HEK293 (cell line): ENCODE data around the gene NATD1.
A peak's percentile ranks its signal among the peaks of the same experiment; 100 is the strongest.

Experiments used
- CTCF ChIA-PET: fragments of 350-600 bp; formaldehyde crosslinking; extraction: SDS; loops from one replicate; lab custom pipeline; 2021; ENCODE audit warnings: antibody characterized with exemption; lab: Yijun Ruan, JAX
- POLR2A ChIA-PET: fragments of 300-600 bp; formaldehyde crosslinking; extraction: SDS; loops from one replicate; lab custom pipeline; 2020; ENCODE audit warnings: antibody characterized with exemption, inconsistent platforms; lab: Yijun Ruan, JAX
- H3K27ac ChIP-seq: fragments of 200-500 bp; sonication (Bioruptor generic); 2 replicates; pipeline ENCODE4 v1.5.1; 2014; ENCODE audit warnings: low read depth, low read length, control low read depth, inconsistent platforms; ENCODE audit errors: extremely low read depth
- H3K36me3 ChIP-seq, 2 experiments: fragments of 200-500 bp in 1 of 2; sonication (Bioruptor generic) in 1 of 2; 1 replicate in 1 of 2; 2 replicates in 1 of 2; pipeline ENCODE4 v1.5.1; 2014 to 2017; ENCODE audit warnings: inconsistent platforms in 2 of 2, low read length in 2 of 2; ENCODE audit not compliant: control insufficient read depth in 2 of 2, insufficient read depth in 1 of 2
- H3K4me1 ChIP-seq: fragments of 200-500 bp; sonication (Bioruptor generic); 2 replicates; pipeline ENCODE4 v1.5.1; 2014; ENCODE audit warnings: mild to moderate bottlenecking, low read length, inconsistent platforms; ENCODE audit not compliant: control insufficient read depth, insufficient read depth
- H3K4me3 ChIP-seq: 2 replicates; pipeline ENCODE4 v1.5.1; 2011; ENCODE audit warnings: low read depth, mild to moderate bottlenecking, control low read depth, low read length, moderate library complexity
- H3K9me3 ChIP-seq: fragments of 200-500 bp; sonication (Bioruptor generic); 2 replicates; pipeline ENCODE4 v1.5.1; 2014; ENCODE audit warnings: low read depth, low read length, inconsistent platforms; ENCODE audit not compliant: control insufficient read depth, insufficient read depth
- CTCF ChIP-seq: fragments of 450-650 bp; formaldehyde crosslinking; IDR thresholded peaks from 2 replicates; pipeline ENCODE4 v1.5.1; 2016; ENCODE audit warnings: missing biosample characterization, missing genetic modification characterization
- KLF7 ChIP-seq: fragments of 450-650 bp; formaldehyde crosslinking; IDR thresholded peaks from 2 replicates; pipeline ENCODE4 v1.5.1; 2016; ENCODE audit warnings: missing biosample characterization, missing genetic modification characterization, borderline replicate concordance
- MYNN ChIP-seq: fragments of 450-650 bp; formaldehyde crosslinking; IDR thresholded peaks from 2 replicates; pipeline ENCODE4 v1.5.1; 2016; ENCODE audit warnings: missing biosample characterization, missing genetic modification characterization, borderline replicate concordance
- OSR2 ChIP-seq: fragments of 450-650 bp; formaldehyde crosslinking; IDR thresholded peaks from 2 replicates; pipeline ENCODE4 v1.5.1; 2016; ENCODE audit warnings: missing biosample characterization, missing genetic modification characterization
- OVOL3 ChIP-seq: fragments of 450-650 bp; formaldehyde crosslinking; IDR thresholded peaks from 2 replicates; pipeline ENCODE4 v1.5.1; 2016; ENCODE audit warnings: missing biosample characterization, missing genetic modification characterization
- SALL2 ChIP-seq: fragments of 450-650 bp; formaldehyde crosslinking; IDR thresholded peaks from 2 replicates; pipeline ENCODE4 v1.5.0; 2017; ENCODE audit warnings: missing biosample characterization, mild to moderate bottlenecking, missing genetic modification characterization, borderline replicate concordance
- SCRT1 ChIP-seq: fragments of 450-650 bp; formaldehyde crosslinking; IDR thresholded peaks from 2 replicates; pipeline ENCODE4 v1.5.1; 2016; ENCODE audit warnings: missing biosample characterization, missing genetic modification characterization, borderline replicate concordance
- SCRT2 ChIP-seq: fragments of 450-650 bp; formaldehyde crosslinking; IDR thresholded peaks from 2 replicates; pipeline ENCODE4 v1.5.1; 2016; ENCODE audit warnings: missing biosample characterization, missing genetic modification characterization
- TRIM28 ChIP-seq: IDR thresholded peaks from 2 replicates; pipeline ENCODE4 v1.6.1; 2011; ENCODE audit warnings: low read length, control low read depth, borderline replicate concordance
- YY2 ChIP-seq: fragments of 450-650 bp; formaldehyde crosslinking; IDR thresholded peaks from 2 replicates; pipeline ENCODE4 v1.5.1; 2016; ENCODE audit warnings: missing biosample characterization, missing genetic modification characterization
- ZIC2 ChIP-seq: fragments of 450-650 bp; formaldehyde crosslinking; IDR thresholded peaks from 2 replicates; pipeline ENCODE4 v1.5.1; 2016; ENCODE audit warnings: missing biosample characterization, missing genetic modification characterization
- ZNF174 ChIP-seq: fragments of 450-650 bp; formaldehyde crosslinking; IDR thresholded peaks from 2 replicates; pipeline ENCODE4 v1.5.0; 2017; ENCODE audit warnings: missing biosample characterization, mild to moderate bottlenecking, missing genetic modification characterization
- ZNF248 ChIP-seq: fragments of 450-650 bp; formaldehyde crosslinking; IDR thresholded peaks from 2 replicates; pipeline ENCODE4 v1.5.1; 2017; ENCODE audit warnings: missing biosample characterization, missing genetic modification characterization
- ZNF354C ChIP-seq: fragments of 450-650 bp; formaldehyde crosslinking; IDR thresholded peaks from 2 replicates; pipeline ENCODE4 v1.5.1; 2016; ENCODE audit warnings: missing biosample characterization, missing genetic modification characterization, low read depth, borderline replicate concordance
- ZNF548 ChIP-seq: fragments of 450-650 bp; formaldehyde crosslinking; IDR thresholded peaks from 2 replicates; pipeline ENCODE4 v1.5.1; 2016; ENCODE audit warnings: missing biosample characterization, missing genetic modification characterization
- ZNF580 ChIP-seq: fragments of 450-650 bp; formaldehyde crosslinking; IDR thresholded peaks from 2 replicates; pipeline ENCODE4 v1.5.1; 2016; ENCODE audit warnings: missing biosample characterization, missing genetic modification characterization
- ZNF623 ChIP-seq: fragments of 450-650 bp; formaldehyde crosslinking; IDR thresholded peaks from 2 replicates; pipeline ENCODE4 v1.5.1; 2016; ENCODE audit warnings: missing biosample characterization, missing genetic modification characterization
- ZNF624 ChIP-seq: fragments of 450-650 bp; formaldehyde crosslinking; IDR thresholded peaks from 2 replicates; pipeline ENCODE4 v1.5.1; 2017; ENCODE audit warnings: missing biosample characterization, missing genetic modification characterization
- ZNF654 ChIP-seq: fragments of 450-650 bp; formaldehyde crosslinking; IDR thresholded peaks from 2 replicates; pipeline ENCODE4 v1.5.1; 2016; ENCODE audit warnings: low read depth, missing biosample characterization, missing genetic modification characterization
- ZNF747 ChIP-seq: fragments of 450-650 bp; formaldehyde crosslinking; IDR thresholded peaks from 2 replicates; pipeline ENCODE4 v1.5.1; 2016; ENCODE audit warnings: missing biosample characterization, missing genetic modification characterization
- ZSCAN23 ChIP-seq: fragments of 450-650 bp; formaldehyde crosslinking; IDR thresholded peaks from 2 replicates; pipeline ENCODE4 v1.5.1; 2016; ENCODE audit warnings: missing biosample characterization, missing genetic modification characterization
- TF ChIP-seq, protein P1 (sequence below): fragments of 450-650 bp; formaldehyde crosslinking; IDR thresholded peaks from 2 replicates; pipeline ENCODE4 v1.5.1; 2016; ENCODE audit warnings: missing biosample characterization, missing genetic modification characterization
- TF ChIP-seq, protein P2 (sequence below): fragments of 450-650 bp; formaldehyde crosslinking; IDR thresholded peaks from 2 replicates; pipeline ENCODE4 v1.5.1; 2016; ENCODE audit warnings: missing biosample characterization, missing genetic modification characterization
- TF ChIP-seq, protein P3 (sequence below): fragments of 450-650 bp; formaldehyde crosslinking; IDR thresholded peaks from 2 replicates; pipeline ENCODE4 v1.5.1; 2016; ENCODE audit warnings: missing biosample characterization, missing genetic modification characterization

The NATD1 gene

DNA sequence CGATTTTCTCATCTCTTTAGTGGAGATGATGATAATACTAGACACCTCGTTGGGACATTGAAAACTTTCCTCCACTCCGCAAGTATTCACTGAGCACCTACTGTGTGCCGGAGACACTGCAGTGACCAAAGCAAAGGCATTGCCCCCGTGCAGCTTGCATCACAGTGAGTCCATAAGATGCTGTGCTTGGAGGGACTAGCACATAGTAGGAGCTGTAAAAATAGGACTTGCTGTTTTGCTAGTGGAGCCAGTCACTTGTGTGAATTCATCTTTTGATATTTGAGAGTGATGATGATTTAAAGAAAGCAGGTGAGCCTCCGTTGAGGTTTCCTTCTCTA, 26.0 kb upstream of the NATD1 start:
- Histone ChIP-seq H3K4me3 (no peak overlapping the region), H3K27ac (no peak overlapping the region), H3K9me3 (no peaks in the 10 kb centered on the region), H3K36me3 (no peaks in the 10 kb centered on the region), H3K4me1 (peaks cover 9% of the 10 kb centered on the region)
- ChIA-PET POLR2A (interaction anchor here (1.4 kb wide), 1 partner anchor 26 kb away, joined by 7 read pairs; the partner anchor contains the start of gene NATD1), CTCF (interaction anchor here (0.6 to 5.1 kb wide), 18 partner anchors 9 to 238 kb away, joined by 3 to 63 read pairs (median 4); partner anchors contain the start of genes DHRS7B and TMEM11)
- TF ChIP-seq, protein P1, sequence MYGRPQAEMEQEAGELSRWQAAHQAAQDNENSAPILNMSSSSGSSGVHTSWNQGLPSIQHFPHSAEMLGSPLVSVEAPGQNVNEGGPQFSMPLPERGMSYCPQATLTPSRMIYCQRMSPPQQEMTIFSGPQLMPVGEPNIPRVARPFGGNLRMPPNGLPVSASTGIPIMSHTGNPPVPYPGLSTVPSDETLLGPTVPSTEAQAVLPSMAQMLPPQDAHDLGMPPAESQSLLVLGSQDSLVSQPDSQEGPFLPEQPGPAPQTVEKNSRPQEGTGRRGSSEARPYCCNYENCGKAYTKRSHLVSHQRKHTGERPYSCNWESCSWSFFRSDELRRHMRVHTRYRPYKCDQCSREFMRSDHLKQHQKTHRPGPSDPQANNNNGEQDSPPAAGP (tag by site-specific recombination) = no peak
- no peak for TF ChIP-seq ZNF654 (tag by site-specific recombination)
- no peak for TF ChIP-seq ZNF248 (tag by site-specific recombination)
- no peak for TF ChIP-seq ZNF623 (tag by site-specific recombination)
- no peak for TF ChIP-seq ZNF174 (tag by site-specific recombination)
- TF ChIP-seq, protein P2, sequence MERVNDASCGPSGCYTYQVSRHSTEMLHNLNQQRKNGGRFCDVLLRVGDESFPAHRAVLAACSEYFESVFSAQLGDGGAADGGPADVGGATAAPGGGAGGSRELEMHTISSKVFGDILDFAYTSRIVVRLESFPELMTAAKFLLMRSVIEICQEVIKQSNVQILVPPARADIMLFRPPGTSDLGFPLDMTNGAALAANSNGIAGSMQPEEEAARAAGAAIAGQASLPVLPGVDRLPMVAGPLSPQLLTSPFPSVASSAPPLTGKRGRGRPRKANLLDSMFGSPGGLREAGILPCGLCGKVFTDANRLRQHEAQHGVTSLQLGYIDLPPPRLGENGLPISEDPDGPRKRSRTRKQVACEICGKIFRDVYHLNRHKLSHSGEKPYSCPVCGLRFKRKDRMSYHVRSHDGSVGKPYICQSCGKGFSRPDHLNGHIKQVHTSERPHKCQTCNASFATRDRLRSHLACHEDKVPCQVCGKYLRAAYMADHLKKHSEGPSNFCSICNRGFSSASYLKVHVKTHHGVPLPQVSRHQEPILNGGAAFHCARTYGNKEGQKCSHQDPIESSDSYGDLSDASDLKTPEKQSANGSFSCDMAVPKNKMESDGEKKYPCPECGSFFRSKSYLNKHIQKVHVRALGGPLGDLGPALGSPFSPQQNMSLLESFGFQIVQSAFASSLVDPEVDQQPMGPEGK (tag by site-specific recombination) = no peak
- TF ChIP-seq, protein P3, sequence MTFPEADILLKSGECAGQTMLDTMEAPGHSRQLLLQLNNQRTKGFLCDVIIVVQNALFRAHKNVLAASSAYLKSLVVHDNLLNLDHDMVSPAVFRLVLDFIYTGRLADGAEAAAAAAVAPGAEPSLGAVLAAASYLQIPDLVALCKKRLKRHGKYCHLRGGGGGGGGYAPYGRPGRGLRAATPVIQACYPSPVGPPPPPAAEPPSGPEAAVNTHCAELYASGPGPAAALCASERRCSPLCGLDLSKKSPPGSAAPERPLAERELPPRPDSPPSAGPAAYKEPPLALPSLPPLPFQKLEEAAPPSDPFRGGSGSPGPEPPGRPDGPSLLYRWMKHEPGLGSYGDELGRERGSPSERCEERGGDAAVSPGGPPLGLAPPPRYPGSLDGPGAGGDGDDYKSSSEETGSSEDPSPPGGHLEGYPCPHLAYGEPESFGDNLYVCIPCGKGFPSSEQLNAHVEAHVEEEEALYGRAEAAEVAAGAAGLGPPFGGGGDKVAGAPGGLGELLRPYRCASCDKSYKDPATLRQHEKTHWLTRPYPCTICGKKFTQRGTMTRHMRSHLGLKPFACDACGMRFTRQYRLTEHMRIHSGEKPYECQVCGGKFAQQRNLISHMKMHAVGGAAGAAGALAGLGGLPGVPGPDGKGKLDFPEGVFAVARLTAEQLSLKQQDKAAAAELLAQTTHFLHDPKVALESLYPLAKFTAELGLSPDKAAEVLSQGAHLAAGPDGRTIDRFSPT (tag by site-specific recombination) = no peak
- TF ChIP-seq ZNF354C (tag by site-specific recombination) = no peak
- no peak for TF ChIP-seq SALL2 (tag by site-specific recombination)
- no peak for TF ChIP-seq OSR2 (tag by site-specific recombination)
- TF ChIP-seq YY2 = no peak

GRCh38 chr17:21278450-21279197, 25.4 kb upstream of the NATD1 start:
- no peaks in the 10 kb centered on the region for H3K9me3 ChIP-seq
- H3K4me3 ChIP-seq = no peak overlapping the region
- TF ChIP-seq SCRT2 (tag by site-specific recombination) = peak; percentile 99
- peak; percentile 97 for TF ChIP-seq SCRT1
- peak; percentile 85 for TF ChIP-seq ZIC2
- no peak for TF ChIP-seq ZNF548 (tag by site-specific recombination)
- peaks cover 9% of the 10 kb centered on the region for H3K4me1 ChIP-seq
- CTCF ChIA-PET = interaction anchor here (0.5 to 5.1 kb wide), 16 partner anchors 9 to 239 kb away, joined by 3 to 63 read pairs (median 5); partner anchors contain the start of genes DHRS7B and TMEM11
- H3K27ac ChIP-seq = no peak overlapping the region
- POLR2A ChIA-PET = interaction anchor here (1.4 kb wide), 1 partner anchor 26 kb away, joined by 7 read pairs; the partner anchor contains the start of gene NATD1
- H3K36me3 ChIP-seq = no peaks in the 10 kb centered on the region

DNA sequence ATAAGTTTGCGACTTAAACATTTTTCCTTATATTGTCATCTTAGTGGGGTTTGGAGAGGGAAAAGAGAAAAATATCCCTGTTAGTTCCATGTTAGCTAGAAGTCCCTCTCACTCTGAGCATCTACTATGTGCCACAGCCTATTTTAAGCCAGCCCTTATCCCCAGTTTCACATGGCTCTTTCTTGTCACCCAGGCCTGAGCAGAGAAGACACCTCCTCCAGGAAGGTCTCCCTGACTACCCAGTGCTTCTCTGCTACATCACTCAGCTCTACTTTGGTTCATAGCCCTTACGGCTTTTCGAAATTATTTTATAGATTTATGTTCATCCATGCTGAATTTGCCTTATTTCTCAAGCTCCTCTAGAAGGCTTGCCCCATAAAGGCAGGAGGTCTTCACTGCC, 24.1 kb upstream of the NATD1 start:
- Histone ChIP-seq H3K36me3 (no peaks in the 10 kb centered on the region), H3K9me3 (no peaks in the 10 kb centered on the region), H3K4me3 (no peak overlapping the region), H3K4me1 (peaks cover 7% of the 10 kb centered on the region), H3K27ac (no peak overlapping the region)
- POLR2A ChIA-PET = interaction anchor here (0.9 to 6.1 kb wide), 2 partner anchors 9 to 28 kb away, joined by 3 to 42 read pairs; no protein-coding TSS in a partner anchor
- CTCF ChIA-PET = interaction anchor here (0.6 to 4.0 kb wide), 7 partner anchors 9 to 234 kb away, joined by 3 to 24 read pairs (median 4); no protein-coding TSS in a partner anchor
- TF ChIP-seq MYNN (tag by site-specific recombination) = no peak
- TF ChIP-seq ZNF747 = no peak
- TF ChIP-seq ZNF580 (tag by site-specific recombination) = no peak
- no peak for TF ChIP-seq ZNF624 (tag by site-specific recombination)
- no peak for TF ChIP-seq CTCF (tag by site-specific recombination)
- no peak for TF ChIP-seq TRIM28
- no peak for TF ChIP-seq ZNF354C (tag by site-specific recombination)
- no peak for TF ChIP-seq OVOL3 (tag by site-specific recombination)
- TF ChIP-seq ZSCAN23 = no peak
- TF ChIP-seq KLF7 (tag by site-specific recombination) = no peak
